Neural cell (in vitro differentiated cells): ENCODE measurements around the gene CTH.

Source experiments
- CTCF ChIP-seq: fragments of 450-650 bp; IDR thresholded peaks from 2 replicates; pipeline ENCODE4 v1.5.1; 2014; ENCODE audit warnings: antibody characterized with exemption, mild to moderate bottlenecking, moderate library complexity; ENCODE audit not compliant: poor library complexity, severe bottlenecking
- EP300 ChIP-seq: fragments of 450-650 bp; conservative IDR thresholded peaks from 2 replicates; pipeline ENCODE4 v1.6.1; 2014; ENCODE audit warnings: antibody characterized with exemption, mild to moderate bottlenecking, moderate library complexity; ENCODE audit not compliant: poor library complexity, severe bottlenecking
- EZH2 ChIP-seq: fragments of 200-600, 300-800 bp; shearing (Covaris generic), sonication (generic); IDR thresholded peaks from 2 replicates; pipeline ENCODE4 v1.6.1; 2014; ENCODE audit warnings: antibody characterized with exemption, low read length, borderline replicate concordance, mild to moderate bottlenecking; ENCODE audit not compliant: insufficient read depth, poor library complexity, severe bottlenecking
- MXI1 ChIP-seq: fragments of 450-650 bp; conservative IDR thresholded peaks from 2 replicates; pipeline ENCODE4 v1.6.1; 2014; ENCODE audit warnings: antibody characterized with exemption, mild to moderate bottlenecking; ENCODE audit not compliant: poor library complexity, severe bottlenecking
- POLR2AphosphoS5 ChIP-seq: IDR thresholded peaks from 2 replicates; pipeline ENCODE4 v1.6.1; 2012
- RAD21 ChIP-seq: fragments of 450-650 bp; conservative IDR thresholded peaks from 2 replicates; pipeline ENCODE4 v1.6.1; 2014; ENCODE audit warnings: antibody characterized with exemption, mild to moderate bottlenecking, moderate library complexity
- REST ChIP-seq: IDR thresholded peaks from 2 replicates; pipeline ENCODE4 v1.6.1; 2012; ENCODE audit warnings: borderline replicate concordance
- SMC3 ChIP-seq: fragments of 450-650 bp; conservative IDR thresholded peaks from 2 replicates; pipeline ENCODE4 v1.6.1; 2014; ENCODE audit warnings: antibody characterized with exemption, mild to moderate bottlenecking, moderate library complexity; ENCODE audit not compliant: poor library complexity
- TAF1 ChIP-seq: IDR thresholded peaks from 2 replicates; pipeline ENCODE4 v1.6.1; 2012; ENCODE audit warnings: low read depth

- TF ChIP-seq POLR2AphosphoS5 (no peak), MXI1 (no peak), CTCF (no peak), RAD21 (no peak), EZH2 (no peak), EP300 (no peak), REST (no peak), TAF1 (no peak), SMC3 (no peak)
Measured at GRCh38 chr1:70372426-70372825, 38.6 kb upstream of the CTH start.
